ENCODE results near the gene OPCML. TPM values are rescaled to one million over a fixed set of nuclear protein-coding genes. Genes with fewer than 3 reads are reported as not detected.

OPCML gene
- total RNA-seq, 4 donors from 2014 or later: 0.15 TPM; not detected in 3

- no peaks in the 10 kb centered on the region for H3K4me1 ChIP-seq
- H3K9me3 ChIP-seq: no peaks in the 10 kb centered on the region
- no peak for TF ChIP-seq POLR2A (IDR thresholded peaks at IDR 0.05)
- no peak for TF ChIP-seq POLR2AphosphoS5 (IDR thresholded peaks at IDR 0.05)
- TF ChIP-seq EP300 (IDR thresholded peaks at IDR 0.05): no peak
- no peak for TF ChIP-seq CTCF (IDR thresholded peaks at IDR 0.05)
- 86% methylated on average over 16 of the region's 17 CpGs for WGBS
- no peak overlapping the region for H3K4me3 ChIP-seq
- no peaks in the 10 kb centered on the region for H3K36me3 ChIP-seq
- DNase-seq (ENCODE audit: low spot score in 2 of 2): no peak
- H3K27ac ChIP-seq: no peak overlapping the region
- no peaks in the 10 kb centered on the region for H3K27me3 ChIP-seq
Observed at GRCh38 chr11:133019545-133020371, 512.5 kb downstream of the OPCML start.

- TF ChIP-seq EP300 (IDR thresholded peaks at IDR 0.05): no peak
- TF ChIP-seq POLR2AphosphoS5 (IDR thresholded peaks at IDR 0.05): no peak
- no peak for TF ChIP-seq POLR2A (IDR thresholded peaks at IDR 0.05)
- TF ChIP-seq CTCF (IDR thresholded peaks at IDR 0.05): no peak
- Histone ChIP-seq H3K4me1 (no peaks in the 10 kb centered on the region), H3K9me3 (no peaks in the 10 kb centered on the region), H3K27me3 (no peaks in the 10 kb centered on the region), H3K4me3 (no peak overlapping the region), H3K36me3 (no peaks in the 10 kb centered on the region), H3K27ac (no peak overlapping the region)
- WGBS: 77% methylated on average over 1 of the region's 1 CpG
- no peak for DNase-seq (ENCODE audit: low spot score in 2 of 2)
Observed at GRCh38 chr11:133015457-133015856, 516.8 kb downstream of the OPCML start.

- no peaks in the 10 kb centered on the region for H3K36me3 ChIP-seq
- H3K27ac ChIP-seq: no peak overlapping the region
- no peaks in the 10 kb centered on the region for H3K27me3 ChIP-seq
- DNase-seq (ENCODE audit: low spot score in 2 of 2): no peak
- H3K4me1 ChIP-seq: no peaks in the 10 kb centered on the region
- H3K9me3 ChIP-seq: no peaks in the 10 kb centered on the region
- TF ChIP-seq POLR2A (IDR thresholded peaks at IDR 0.05) (no peak), POLR2AphosphoS5 (IDR thresholded peaks at IDR 0.05) (no peak), CTCF (IDR thresholded peaks at IDR 0.05) (no peak), EP300 (IDR thresholded peaks at IDR 0.05) (no peak)
- H3K4me3 ChIP-seq: no peak overlapping the region
- WGBS: 77% methylated on average over 5 of the region's 5 CpGs
Observed at GRCh38 chr11:133014337-133014736, 518.0 kb downstream of the OPCML start.

- no peaks in the 10 kb centered on the region for H3K4me1 ChIP-seq
- no peak overlapping the region for H3K27ac ChIP-seq
- H3K9me3 ChIP-seq: no peaks in the 10 kb centered on the region
- H3K36me3 ChIP-seq: no peaks in the 10 kb centered on the region
- TF ChIP-seq CTCF (IDR thresholded peaks at IDR 0.05) (no peak), EP300 (IDR thresholded peaks at IDR 0.05) (no peak), POLR2A (IDR thresholded peaks at IDR 0.05) (no peak)
- DNase-seq (ENCODE audit: low spot score in 2 of 2): no peak
- no peaks in the 10 kb centered on the region for H3K27me3 ChIP-seq
- 98% methylated on average over 4 of the region's 4 CpGs for WGBS
- no peak overlapping the region for H3K4me3 ChIP-seq
Observed at GRCh38 chr11:133012803-133013202, 519.5 kb downstream of the OPCML start.

GRCh38 chr11:133011604-133012003 lies 520.7 kb downstream of the OPCML start:
- WGBS: 66% methylated on average over 2 of the region's 2 CpGs

More at GRCh38 chr11:133011604-133012003, 520.7 kb downstream of the OPCML start:
- Histone ChIP-seq H3K4me3 (no peak overlapping the region), H3K4me1 (no peaks in the 10 kb centered on the region), H3K27ac (no peak overlapping the region), H3K36me3 (no peaks in the 10 kb centered on the region), H3K27me3 (no peaks in the 10 kb centered on the region), H3K9me3 (no peaks in the 10 kb centered on the region)
- TF ChIP-seq CTCF (IDR thresholded peaks at IDR 0.05) (no peak), POLR2AphosphoS5 (IDR thresholded peaks at IDR 0.05) (no peak), EP300 (IDR thresholded peaks at IDR 0.05) (no peak), POLR2A (IDR thresholded peaks at IDR 0.05) (no peak)
- DNase-seq (ENCODE audit: low spot score in 2 of 2): no peak

All from suprapubic skin (tissue), 4 donors.